ELF-1 (cell line): ENCODE results near the gene RASGRF1.
"Not testable (repeated sequence)": the region's sequence is repeated elsewhere in the genome, so short reads cannot be mapped to it uniquely, and the experiment has no call there.

Experiments
- DNase-seq: peaks from one replicate; pipeline ENCODE4 v3.0.0-alpha.2; 2016; ENCODE audit warnings: low read depth, low spot score

Gene RASGRF1

DNA sequence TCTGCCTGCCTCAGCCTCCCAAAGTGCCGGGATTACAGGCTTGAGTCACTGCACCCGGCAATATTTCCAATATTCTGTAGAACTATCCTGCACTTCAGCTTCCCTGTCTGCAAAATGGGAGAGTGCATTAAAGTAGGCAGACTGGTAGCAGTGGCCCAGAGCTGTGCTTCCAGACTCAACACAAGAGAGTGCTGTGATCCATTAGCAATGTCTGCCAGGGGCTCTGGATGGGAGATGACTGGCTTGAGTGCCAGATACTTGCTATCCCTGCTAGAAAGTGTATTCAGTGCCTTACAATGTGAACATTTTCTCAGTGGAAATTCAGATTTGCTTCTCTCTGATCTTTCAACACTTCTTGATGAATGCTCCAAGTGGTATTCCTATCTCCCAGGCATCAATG, 80.3 kb downstream of the RASGRF1 start:
- no peak for DNase-seq

DNA sequence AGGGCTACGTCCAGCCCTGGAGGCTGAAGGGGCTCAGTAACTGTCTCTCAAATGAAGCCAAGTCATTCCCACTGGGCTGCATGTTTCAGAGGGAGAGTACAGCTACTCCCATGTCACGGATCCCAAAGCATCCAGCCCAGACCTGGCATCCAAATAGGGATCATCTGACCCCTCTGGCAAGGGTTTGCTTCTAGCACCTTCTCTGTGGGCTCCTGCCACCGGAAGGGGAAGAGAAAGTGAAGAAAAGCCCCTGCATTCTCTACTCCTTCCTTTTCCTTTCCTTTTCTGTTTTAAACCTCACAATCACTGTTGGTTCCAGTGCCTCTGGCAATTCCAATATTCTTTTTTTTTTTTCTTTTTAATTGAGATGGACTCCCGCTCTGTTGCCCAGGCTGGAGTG, 81.2 kb downstream of the RASGRF1 start:
- no peak for DNase-seq

DNA sequence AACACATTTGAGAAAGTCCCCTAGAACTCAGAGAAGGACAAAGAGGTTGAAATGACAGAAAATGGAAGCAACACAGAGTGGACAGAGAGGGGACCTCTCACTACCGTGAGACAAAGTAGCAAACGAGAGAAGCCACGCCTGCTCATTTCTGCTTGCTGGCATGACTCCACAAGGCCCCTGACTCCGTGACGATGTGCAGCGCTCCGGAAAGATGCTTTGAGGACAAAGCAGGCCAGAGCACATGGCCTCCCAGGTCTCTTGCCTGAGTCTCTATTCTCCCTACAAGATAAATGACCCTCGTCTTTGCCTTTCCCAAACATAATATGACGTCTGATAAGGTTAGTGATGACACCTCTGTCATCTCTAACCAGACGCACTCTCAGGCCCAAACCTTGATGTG, 81.9 kb downstream of the RASGRF1 start:
- DNase-seq = no peak

DNA sequence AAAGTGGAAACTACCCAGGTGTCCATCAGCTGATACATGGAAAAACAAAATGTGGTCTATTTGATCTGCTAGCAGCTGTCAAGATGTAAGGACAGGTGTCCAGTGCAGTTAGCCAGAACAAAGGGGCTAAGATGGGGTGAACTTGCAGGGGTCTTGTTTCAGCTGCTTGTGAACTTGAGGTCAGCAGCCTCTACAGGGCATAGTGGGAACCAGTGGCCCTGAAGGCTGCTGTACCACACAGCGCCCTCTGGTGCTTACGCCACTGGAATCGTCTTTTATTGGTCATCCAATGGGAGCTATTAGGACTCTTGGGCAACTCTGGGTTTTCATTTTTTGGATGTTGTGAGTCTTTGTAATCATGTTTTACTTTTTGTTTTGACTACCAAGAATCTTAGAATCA, 83.5 kb downstream of the RASGRF1 start:
- DNase-seq = peak; percentile 75

DNA sequence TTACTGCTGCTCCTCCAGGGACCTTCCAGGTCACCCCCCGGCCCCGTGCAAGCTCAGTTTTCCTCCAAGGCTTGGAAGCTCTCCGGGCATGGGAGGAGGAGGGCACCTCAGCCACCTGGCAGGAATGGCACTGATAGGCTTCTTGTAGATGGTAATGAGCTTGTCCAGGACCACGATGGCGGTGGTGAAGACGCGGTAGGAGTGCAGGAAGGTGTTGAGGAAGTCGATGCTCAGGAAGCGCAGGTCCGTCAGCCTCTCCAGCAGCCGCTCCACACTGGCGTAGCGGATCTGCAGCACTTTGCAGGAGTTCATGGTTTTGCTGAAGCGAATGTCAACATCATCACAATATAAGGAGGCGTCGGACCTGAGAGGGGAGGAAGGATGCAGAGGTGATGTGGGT, 84.5 kb downstream of the RASGRF1 start:
- DNase-seq = no peak

DNA sequence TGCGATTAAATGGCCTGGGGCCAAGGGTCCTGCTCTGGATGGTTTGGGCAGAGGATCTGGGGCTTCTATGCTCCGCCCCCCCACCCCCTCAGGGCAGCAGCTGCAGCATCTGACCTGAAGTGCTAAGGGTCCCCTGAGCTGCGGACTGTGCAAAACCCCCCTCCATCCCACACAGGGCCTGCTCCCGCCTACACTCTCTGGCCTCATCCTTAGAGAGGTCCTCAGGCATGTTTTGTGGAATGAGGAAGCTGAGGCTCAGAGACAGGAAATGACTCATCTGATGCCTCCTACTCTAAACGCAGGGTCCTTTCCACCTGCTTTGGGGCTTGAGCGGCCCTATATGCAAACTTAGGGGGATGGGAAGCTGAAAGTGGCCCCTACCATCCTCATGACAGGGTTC, 86.2 kb downstream of the RASGRF1 start:
- DNase-seq = peak; percentile 71

DNA sequence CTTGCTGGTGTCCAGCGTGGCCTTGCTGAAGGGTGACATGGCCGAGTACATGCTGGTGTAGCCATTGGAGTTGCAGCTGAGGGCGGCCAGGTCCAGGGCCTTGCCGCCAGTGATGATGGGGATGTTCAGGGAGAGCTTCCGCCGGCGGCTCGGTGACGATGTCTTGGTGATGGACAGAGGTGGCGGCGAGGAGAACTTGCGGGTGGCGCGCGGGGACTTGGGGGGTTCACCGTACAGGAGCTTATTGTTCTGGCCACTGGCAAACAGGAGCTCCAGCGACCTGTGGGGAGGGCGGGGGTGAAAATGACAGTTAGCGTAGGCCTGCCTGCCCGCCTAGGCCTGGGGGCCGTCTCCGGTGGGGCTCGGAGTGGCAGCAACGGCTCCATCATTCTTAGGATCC, 86.7 kb downstream of the RASGRF1 start:
- DNase-seq = no peak

DNA sequence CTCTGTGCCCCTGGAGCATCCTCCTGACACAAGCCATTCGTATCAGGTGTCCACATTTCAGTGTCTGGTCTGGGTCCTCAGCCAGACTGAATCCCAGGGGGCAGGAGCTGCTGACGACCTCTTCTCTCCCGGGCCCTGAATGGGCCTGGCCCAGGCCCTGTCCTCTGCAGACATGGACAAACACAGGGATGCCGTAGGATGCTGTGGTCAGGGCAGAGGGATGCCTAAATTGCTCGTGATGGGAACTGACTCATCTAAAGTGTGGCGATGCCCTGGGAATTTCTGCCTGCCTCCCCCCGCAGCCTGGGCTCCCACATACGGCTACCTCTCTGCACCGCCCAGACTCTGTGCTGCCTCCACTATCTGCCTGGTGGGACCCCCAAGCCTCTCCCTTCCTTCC, 87.3 kb downstream of the RASGRF1 start:
- DNase-seq = no peak

DNA sequence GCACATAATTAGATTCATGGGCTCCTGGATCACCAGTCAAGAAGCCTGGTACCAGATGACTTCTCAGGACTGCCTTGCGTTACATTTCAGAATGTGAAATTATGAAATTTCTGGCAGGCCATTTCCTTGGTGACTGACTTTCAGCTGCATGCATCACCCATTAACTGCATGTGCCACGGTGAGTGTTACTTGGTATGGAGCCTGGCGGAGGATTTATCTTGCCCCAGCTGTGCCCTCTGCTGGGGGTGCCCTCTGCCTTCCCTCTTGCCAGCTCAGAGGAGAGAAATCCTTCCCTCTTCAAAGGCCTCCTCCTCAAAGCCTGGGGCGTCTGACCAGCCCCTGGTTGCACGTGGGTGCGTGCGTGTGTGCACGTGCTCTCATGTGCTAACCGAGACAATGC, 88.0 kb downstream of the RASGRF1 start:
- no peak for DNase-seq

DNA sequence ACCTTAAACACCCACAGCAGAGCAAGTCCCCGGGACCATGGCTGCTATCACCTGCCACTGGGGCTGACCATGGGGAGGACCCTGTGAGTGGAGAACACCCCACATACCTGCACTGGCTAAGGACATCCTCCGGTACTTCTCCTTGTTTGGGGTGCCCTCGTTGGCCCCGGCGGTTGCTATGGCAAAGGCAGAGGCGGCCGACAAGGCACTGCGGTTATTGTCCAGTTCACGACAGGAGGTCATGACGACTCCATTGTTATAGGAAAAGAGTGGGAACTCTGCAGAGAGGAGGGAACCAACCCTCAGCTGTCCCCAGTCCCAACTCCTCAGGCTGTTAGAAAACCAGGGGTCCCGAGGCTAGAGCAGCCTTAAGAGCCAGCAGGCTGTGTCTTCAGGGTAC, 90.9 kb downstream of the RASGRF1 start:
- DNase-seq = no peak

DNA sequence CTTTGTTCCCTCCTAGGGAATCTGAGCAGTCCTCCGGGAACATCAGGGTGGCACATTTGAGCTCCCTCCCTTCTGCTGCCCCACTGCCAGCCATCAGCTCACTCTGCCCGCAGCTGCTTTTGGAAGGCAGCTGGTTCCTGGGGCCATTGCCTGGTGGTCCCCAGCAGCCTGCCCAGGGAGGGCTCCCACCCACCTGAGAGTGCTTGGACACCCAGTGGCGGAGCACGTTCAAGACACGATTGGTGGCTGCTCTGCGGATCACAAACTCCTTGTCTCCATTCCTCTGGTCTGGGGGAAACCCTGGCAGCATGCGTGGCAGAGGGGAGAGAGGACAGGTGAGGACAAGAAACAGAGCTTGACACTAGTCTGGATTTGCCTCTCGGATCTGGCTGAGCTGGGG, 92.1 kb downstream of the RASGRF1 start:
- no peak for DNase-seq

DNA sequence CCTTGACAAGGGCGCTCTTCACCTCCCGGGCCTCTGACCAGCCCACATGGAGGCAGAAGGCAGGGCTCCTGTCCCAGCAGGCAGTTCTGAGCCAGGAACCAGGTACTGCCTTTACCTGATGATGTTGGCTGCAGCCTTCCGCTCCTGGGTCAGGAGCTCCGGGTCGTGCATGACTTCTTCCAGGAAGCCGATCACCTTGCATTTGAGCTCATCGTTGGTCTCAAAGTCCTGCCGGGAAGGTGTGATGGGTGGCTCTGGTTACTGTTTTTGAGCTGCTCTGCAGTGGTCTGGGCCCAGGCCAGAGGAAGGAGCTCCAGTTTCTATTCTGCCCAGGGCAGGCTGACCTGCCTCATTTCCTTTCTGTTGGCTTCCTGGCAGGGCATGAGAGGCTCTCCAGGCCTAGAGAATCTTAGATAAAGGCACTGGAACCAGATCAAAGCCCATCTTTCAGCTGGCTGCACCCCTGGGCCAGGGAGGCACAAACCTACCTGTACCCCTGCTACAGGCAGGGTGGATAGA, 92.5 kb downstream of the RASGRF1 start:
- no peak for DNase-seq

DNA sequence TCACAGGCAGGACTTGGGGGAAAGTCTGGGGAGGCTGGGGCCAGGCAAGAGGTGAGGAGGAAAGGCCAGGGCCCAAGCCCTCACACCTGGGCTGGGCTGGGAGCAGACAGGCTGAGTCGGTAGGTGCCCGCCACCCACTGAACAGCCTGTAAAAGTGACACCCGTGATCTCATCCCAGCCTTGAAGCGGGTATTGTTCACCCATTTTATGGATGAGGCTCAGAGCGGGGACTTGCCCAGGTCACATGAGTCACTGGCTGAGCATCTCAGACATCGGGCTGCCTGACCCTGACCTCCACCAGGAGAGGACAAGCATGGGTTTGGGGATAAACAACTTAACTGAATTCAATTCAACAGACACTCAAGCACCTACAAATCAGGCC, 93.7 kb downstream of the RASGRF1 start:
- peak; percentile 16 for DNase-seq

DNA sequence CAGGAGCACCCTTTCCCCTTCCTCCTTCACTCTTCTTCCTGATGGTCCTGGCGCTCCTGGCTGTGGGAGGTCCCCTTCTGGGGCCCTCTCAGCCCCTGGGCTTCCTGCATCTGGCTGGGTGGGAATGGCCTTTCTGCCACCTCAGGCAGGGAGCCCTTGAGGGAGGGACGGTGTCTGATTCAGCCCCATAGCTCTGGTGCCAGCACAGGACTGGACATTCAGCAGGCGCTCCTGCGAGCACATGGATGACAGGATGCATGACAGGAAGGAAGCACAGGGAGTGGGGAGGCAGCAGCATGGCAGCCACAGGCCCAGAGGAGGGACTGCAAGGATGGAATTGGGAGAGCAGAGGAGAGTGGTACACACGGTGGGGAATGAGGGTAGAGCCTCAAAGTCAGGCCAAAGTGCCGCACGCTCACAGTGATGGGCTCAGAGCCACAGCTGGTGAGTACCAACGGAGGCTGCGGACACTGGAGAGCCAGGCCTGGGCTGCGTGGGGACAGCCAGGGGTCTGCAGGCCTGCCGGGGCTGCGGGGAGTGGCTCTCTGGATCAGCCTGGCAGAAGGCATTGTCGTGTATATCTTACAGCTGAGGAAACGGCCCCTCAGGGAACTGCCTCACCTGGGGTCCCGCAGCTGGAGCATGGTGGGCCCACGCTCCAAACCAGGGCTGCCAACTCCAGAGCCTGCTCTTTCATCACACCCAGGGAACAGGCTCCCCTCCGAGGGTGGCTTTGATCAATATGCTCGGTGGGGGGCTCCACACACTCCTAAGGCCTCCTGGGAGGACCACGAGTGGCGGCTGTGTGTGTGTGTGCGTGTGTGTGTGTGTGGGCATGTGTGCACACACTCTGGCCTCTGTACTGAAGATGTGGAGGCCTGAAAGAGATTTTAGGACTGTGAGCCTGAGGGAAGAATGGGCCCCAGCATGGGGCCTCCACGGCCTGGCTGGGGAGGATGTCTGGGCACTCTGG, 94.4 kb downstream of the RASGRF1 start:
- DNase-seq = peak; percentile 35

DNA sequence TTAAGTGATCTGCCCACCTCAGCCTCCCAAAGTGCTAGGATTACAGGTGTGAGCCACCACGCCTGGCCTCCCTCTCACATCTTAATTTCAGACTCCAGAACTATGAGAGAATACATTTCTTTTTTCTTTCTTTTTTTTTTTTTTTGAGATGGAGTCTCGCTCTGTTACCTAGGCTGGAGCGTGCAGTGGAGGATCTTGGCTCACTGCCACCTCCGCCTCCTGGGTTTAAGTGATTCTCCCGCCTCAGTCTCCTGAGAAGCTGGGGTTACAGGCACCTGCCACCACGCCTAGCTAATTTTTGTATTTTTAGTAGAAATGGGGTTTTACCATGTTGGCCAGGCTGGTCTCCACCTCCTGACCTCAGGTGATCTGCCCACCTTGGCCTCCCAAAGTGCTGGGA, 95.4 kb downstream of the RASGRF1 start:
- DNase-seq = not testable (repeated sequence)

DNA sequence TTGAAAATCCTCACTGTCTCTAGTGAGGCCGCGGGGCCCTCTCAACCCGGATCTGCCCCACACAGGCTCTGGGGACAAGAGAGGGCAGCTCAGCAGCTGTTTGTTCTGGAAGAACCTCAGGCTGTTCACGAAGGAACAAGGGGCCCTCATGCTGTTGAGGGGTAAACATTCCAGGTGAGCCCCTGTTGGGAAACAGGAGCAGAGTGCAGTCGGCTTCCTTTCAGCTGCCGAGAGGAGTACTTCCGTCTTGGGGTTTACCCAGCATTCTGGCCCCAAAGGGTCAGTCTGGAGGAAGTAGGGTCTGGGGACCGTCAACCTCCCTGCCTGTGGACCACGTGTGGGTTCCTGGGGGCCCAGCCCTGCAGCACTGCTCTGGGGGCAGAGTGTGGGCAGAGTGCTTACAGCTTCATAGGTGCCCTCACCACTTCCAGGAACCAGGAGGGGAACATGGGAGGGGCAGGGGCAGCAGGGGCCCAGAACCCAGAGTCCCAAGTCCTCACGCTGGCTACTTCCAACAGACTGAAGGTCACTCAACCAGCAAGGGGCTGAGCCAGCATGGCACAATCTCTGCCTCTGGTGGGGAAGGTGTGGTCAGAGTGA, 96.5 kb downstream of the RASGRF1 start:
- no peak for DNase-seq

DNA sequence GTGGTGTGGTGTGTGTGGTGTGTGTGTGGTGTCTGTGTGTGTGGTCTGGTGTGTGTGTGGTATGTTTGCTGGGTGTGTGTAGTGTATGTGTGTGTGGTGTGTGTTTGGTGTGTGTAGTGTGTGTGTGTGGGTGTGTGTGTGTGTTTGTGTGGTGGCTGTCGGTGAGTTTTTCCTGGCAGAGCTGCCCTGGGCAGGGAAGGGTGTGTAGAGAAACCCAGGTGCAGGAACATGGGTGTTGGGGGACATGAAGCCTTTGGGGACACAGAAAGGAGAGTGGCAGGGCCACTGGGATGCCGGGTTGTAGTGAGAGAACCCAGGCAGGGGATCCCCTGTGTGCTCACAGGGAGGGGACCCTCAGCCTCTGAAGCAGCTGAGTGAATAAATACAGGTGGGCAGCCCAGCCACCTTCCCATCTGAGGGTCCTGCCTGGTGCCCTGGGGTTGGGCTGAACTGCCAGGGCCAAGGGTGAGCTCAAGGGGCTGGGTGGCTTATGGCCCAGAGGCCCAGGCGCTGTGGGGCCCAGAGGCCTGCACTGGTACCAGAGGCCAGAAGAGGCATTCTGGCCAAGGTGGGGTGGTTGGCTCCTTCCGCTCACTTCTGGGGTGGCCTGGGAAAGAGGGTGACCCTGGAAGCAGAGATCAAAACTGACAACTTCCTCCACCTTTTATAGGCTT, 97.2 kb downstream of the RASGRF1 start:
- DNase-seq = no peak

DNA sequence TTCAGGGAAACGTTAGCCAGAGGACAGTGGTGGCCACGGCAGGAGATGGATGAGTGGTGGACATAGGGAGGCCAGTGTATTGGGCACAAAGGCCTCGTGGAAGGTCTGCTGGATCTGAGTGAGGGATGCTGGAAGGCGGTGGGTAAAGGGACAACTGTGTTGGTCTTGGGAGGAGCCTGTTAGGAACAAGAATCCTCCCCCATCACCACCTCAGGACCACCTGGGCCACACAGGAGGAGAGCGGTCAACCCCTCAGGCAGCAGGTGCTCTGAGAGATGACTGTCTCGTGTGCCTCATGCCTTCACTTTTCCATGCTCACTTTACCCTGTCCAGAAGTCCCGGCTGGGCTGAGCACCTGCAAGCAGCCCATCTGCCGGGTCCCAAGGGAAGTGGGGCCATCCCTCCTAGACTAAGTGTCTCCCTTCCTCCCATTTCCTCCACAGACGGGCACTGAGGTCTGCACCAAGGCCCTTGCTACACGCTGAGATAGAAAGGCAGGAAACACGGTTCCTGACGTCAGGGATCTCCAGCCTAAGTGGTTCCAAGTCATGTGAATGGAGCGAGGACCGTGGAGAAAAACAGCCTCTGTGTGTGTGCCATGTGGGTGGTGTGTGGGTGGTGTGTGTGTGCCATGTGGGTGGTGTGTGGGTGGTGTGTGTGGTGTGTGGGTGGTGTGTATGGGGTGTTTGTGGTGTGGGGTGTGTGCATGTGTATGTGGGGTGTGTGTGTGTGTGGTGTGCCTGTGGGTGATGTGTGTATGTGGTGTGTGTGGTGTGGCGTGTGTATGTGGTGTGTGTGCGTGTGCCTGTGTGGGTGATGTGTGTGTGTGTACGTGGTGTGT, 97.9 kb downstream of the RASGRF1 start:
- DNase-seq = no peak

DNA sequence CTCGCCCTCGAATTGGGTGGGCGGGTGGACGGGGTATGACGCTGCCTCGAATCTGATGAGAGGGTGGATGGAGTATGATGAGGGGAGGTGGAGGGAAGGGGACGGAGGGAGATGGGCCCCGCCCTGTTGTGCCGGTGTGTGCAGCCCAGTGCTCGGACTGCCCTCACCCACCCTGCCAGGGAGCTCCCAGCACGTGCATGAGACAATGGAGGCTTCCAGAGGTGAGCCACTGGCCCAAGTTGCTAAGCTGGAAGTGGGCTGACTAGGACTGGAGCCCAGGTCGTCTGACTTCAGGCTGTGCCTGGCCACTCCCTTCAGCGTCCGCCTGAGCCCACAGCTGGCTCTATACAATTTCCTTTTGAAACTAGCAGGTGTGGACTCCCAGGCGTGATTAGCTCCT, 98.7 kb downstream of the RASGRF1 start:
- no peak for DNase-seq

DNA sequence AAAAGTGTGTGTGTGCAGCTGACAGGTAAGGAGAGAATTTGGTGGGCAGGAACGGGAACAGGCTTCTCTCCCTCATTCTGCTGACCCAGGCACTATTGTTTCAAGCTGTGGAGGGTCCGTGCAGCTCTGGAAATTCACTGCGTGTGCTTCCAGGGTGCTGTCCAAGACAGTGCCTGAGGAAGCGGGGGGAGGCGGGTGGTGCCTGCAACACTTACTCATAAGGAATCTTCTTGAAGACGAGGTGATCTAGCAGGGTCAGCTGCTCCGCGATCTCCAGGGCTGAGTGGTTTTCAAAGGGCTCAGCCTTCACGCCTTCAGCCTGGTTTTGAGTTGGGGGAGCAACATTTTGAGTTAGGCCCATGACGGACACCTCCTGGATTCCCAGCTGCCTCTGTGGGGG, 99.1 kb downstream of the RASGRF1 start:
- DNase-seq = no peak

DNA sequence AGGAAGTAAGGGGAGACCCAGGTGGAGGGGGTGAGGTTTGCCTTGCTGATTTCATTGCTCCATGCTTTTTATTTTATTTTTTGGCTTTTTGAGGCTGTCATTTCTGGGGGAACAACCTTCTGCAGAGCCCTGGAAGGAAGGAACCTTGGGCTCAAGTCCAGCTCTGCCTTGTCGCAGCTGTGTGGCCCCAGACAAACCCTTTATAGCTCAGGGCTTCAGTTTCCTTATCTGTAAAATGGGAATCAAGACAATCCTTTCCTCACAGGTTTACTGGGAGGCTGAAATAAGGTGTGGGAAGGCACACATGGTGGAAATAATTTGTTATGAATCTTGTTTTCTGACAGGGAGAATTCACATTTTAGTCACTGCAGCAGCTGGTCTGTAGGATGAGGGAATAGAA, 100.3 kb downstream of the RASGRF1 start:
- no peak for DNase-seq
